Stomach (tissue), 9 donors: ENCODE data around the gene TMEM208. TPM values are rescaled to one million over a fixed set of nuclear protein-coding genes. Genes with fewer than 3 reads are reported as not detected.

ENCODE experiments used
- DNase-seq, 2 donors: peaks; one replicate each; pipeline versions ENCODE4 v3.0.0 to v3.0.0-alpha.2; 2013 to 2019
- H3K27ac ChIP-seq, 5 donors: fragments of 200-600 bp in 4 of 5; sonication (generic) in 4 of 5; one replicate each; pipeline ENCODE4 v1.5.1; 2013 to 2019; ENCODE audit warnings: mild to moderate bottlenecking in 1 of 5, moderate library complexity in 1 of 5
- H3K27me3 ChIP-seq, 3 donors: fragments of 200-600 bp; sonication (generic); one replicate each; pipeline ENCODE4 v1.5.1; 2017 to 2019; ENCODE audit warnings: mixed run types in 1 of 3
- H3K36me3 ChIP-seq, 4 donors: fragments of 200-600 bp; sonication (generic); 1 replicate in 3 of 4; 2 replicates in 1 of 4; pipeline ENCODE4 v1.5.1; 2016 to 2019
- H3K4me1 ChIP-seq, 4 donors: fragments of 200-600 bp; sonication (generic); one replicate each; pipeline ENCODE4 v1.5.1; 2016 to 2019
- H3K4me3 ChIP-seq, 4 donors: fragments of 200-600 bp; sonication (generic) in 3 of 4; one replicate each; pipeline ENCODE4 v1.5.1; 2016 to 2019; ENCODE audit warnings: mild to moderate bottlenecking in 1 of 4
- H3K9me3 ChIP-seq, 4 donors: fragments of 200-600 bp; sonication (generic); one replicate each; pipeline ENCODE4 v1.5.1; 2016 to 2019
- EP300 ChIP-seq: sonication (generic); formaldehyde crosslinking; IDR thresholded peaks from one replicate; pipeline ENCODE4 v1.6.1; 2017; ENCODE audit warnings: antibody characterized with exemption
- POLR2A ChIP-seq, 4 donors: fragments of 450-650 bp; IDR thresholded peaks; one replicate each; pipeline ENCODE4 v1.6.1; 2016; ENCODE audit warnings: antibody characterized with exemption in 4 of 4, control low read depth in 2 of 4, mild to moderate bottlenecking in 1 of 4, moderate library complexity in 1 of 4
- POLR2AphosphoS5 ChIP-seq, 3 donors: sonication (generic); formaldehyde crosslinking; IDR thresholded peaks; one replicate each; pipeline ENCODE4 v1.6.1; 2016; ENCODE audit warnings: antibody characterized with exemption in 3 of 3
- WGBS, 5 donors: extraction: QIAGEN DNeasy Blood & Tissue Kit in 3 of 5; methylation state at CpG; one replicate each; pipeline versions ENCODE4 v1.1.5 to v1.1.7; 2013 to 2018; 5-methylcytosine and 5-hydroxymethylcytosine counted together
- intact Hi-C: fragments of 100-400 bp; cut with DNase I; formaldehyde crosslinking; loops from one replicate; pipeline ENCODE4 v1.15.1; 2023; ENCODE audit warnings: low total_unique reads
- polyA plus RNA-seq, 3 donors: library from polyadenylated mRNA; stranded (reverse); fragments of 200-250 nt; gene quantifications; one replicate each; pipeline ENCODE4 v1.2.3, GENCODE V29; 2013
- total RNA-seq, 5 donors: library from RNA; depleted of rRNA; stranded (reverse); fragments of >200 nt; gene quantifications; one replicate each; pipeline versions ENCODE4 v1.1.0 to v1.2.3, GENCODE V29; 2014 to 2016
- TF ChIP-seq, protein P1 (sequence below), 7 experiments: fragments of 450-650 bp in 4 of 7; fragments of 200-600 bp in 3 of 7; sonication (generic) in 3 of 7; IDR thresholded peaks; one replicate each; pipeline ENCODE4 v1.5.1; 2016 to 2019; ENCODE audit warnings: antibody characterized with exemption in 7 of 7, control low read depth in 2 of 7, mild to moderate bottlenecking in 1 of 7
- donor health status: healthy with polysubstance abuse.
- donor health status: Bipolar disorder and iron deficiency.
- donor health status: healthy.

Gene TMEM208
- total and polyA plus RNA-seq, 8 donors: 8.7 to 141 (median 51.0) TPM

GRCh38 chr16:67256701-67257230 is 29.8 kb downstream of the TMEM208 start:
- TF ChIP-seq, protein P1, sequence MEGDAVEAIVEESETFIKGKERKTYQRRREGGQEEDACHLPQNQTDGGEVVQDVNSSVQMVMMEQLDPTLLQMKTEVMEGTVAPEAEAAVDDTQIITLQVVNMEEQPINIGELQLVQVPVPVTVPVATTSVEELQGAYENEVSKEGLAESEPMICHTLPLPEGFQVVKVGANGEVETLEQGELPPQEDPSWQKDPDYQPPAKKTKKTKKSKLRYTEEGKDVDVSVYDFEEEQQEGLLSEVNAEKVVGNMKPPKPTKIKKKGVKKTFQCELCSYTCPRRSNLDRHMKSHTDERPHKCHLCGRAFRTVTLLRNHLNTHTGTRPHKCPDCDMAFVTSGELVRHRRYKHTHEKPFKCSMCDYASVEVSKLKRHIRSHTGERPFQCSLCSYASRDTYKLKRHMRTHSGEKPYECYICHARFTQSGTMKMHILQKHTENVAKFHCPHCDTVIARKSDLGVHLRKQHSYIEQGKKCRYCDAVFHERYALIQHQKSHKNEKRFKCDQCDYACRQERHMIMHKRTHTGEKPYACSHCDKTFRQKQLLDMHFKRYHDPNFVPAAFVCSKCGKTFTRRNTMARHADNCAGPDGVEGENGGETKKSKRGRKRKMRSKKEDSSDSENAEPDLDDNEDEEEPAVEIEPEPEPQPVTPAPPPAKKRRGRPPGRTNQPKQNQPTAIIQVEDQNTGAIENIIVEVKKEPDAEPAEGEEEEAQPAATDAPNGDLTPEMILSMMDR (IDR thresholded peaks at IDR 0.05): no peak
- no peak for TF ChIP-seq EP300
- no peak for TF ChIP-seq POLR2AphosphoS5 (IDR thresholded peaks at IDR 0.05)
- no peak for TF ChIP-seq POLR2A (IDR thresholded peaks at IDR 0.05)
- no peaks in the 10 kb centered on the region for H3K4me1 ChIP-seq
- WGBS, 5 donors: 91 to 96% (median 95%) methylated on average over 10 to 11 of the region's 11 CpGs
- H3K27me3 ChIP-seq: peaks cover 0 to 12% (median 0%) of the 10 kb centered on the region in 3 donors
- intact Hi-C loops: no loop called here
- H3K27ac ChIP-seq: no peak overlapping the region
- no peaks in the 10 kb centered on the region for H3K36me3 ChIP-seq
- H3K4me3 ChIP-seq: no peak overlapping the region
- no peaks in the 10 kb centered on the region for H3K9me3 ChIP-seq
- DNase-seq: no peak

- H3K4me3 ChIP-seq: no peak overlapping the region
- TF ChIP-seq EP300: no peak
- TF ChIP-seq, protein P1 (IDR thresholded peaks at IDR 0.05): no peak
- no peak for TF ChIP-seq POLR2AphosphoS5 (IDR thresholded peaks at IDR 0.05)
- no peak for DNase-seq
- H3K4me1 ChIP-seq: no peaks in the 10 kb centered on the region
- no peaks in the 10 kb centered on the region for H3K9me3 ChIP-seq
- H3K27me3 ChIP-seq: peaks cover 0 to 5% (median 0%) of the 10 kb centered on the region in 3 donors
- 74 to 86% (median 80%) methylated on average over 3 to 4 of the region's 4 CpGs for WGBS, 5 donors
- no peak overlapping the region for H3K27ac ChIP-seq
- H3K36me3 ChIP-seq: no peaks in the 10 kb centered on the region
- intact Hi-C loops: no loop called here
Observed at GRCh38 chr16:67257486-67258160, 30.7 kb downstream of the TMEM208 start.

GRCh38 chr16:67258161-67258835 is 31.4 kb downstream of the TMEM208 start:
- DNase-seq: peak in 1 of 2 donors; percentile 35
- intact Hi-C loops: no loop called here
- WGBS, 5 donors: 82 to 90% (median 86%) methylated on average over 11 of the region's 11 CpGs
- Histone ChIP-seq H3K27ac (no peak overlapping the region), H3K27me3 (peaks cover 0 to 3% (median 0%) of the 10 kb centered on the region in 3 donors), H3K9me3 (no peaks in the 10 kb centered on the region), H3K36me3 (no peaks in the 10 kb centered on the region), H3K4me1 (no peaks in the 10 kb centered on the region), H3K4me3 (no peak overlapping the region)
- no peak for TF ChIP-seq EP300
- TF ChIP-seq, protein P1 (IDR thresholded peaks at IDR 0.05): no peak
- TF ChIP-seq POLR2AphosphoS5 (IDR thresholded peaks at IDR 0.05): no peak
- TF ChIP-seq POLR2A (IDR thresholded peaks at IDR 0.05): no peak

DNA sequence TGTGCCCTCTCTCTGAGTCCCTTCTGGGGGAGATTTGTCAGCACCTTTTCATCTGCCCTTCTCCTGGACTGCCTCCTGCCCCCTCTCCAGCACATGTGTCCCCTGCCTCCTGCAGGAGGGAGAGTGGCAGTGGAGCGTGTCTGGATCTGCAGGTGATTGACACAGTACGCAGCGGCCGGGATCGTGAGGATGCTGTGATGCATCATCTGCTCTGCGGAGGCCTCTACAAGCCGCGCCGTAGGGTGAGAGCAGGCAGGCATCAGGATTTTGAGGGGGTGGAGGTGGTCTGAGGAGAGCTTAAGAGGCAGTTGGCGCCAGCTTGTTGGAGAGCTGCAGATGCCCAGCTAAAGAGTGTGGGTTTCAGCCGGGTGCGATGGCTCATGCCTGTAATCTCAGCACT is 32.8 kb downstream of the TMEM208 start:
- intact Hi-C loops: loop anchor here (10.0 kb wide), 1 partner anchor 145 kb away; no protein-coding TSS in a partner anchor
- no peak for DNase-seq
- Histone ChIP-seq H3K27ac (no peak overlapping the region), H3K4me1 (no peaks in the 10 kb centered on the region), H3K27me3 (peaks cover 0 to 11% (median 0%) of the 10 kb centered on the region in 3 donors), H3K4me3 (no peak overlapping the region), H3K36me3 (no peaks in the 10 kb centered on the region), H3K9me3 (no peaks in the 10 kb centered on the region)
- 93 to 95% (median 93%) methylated on average over 12 of the region's 12 CpGs for WGBS, 5 donors
- no peak for TF ChIP-seq POLR2AphosphoS5 (IDR thresholded peaks at IDR 0.05)
- TF ChIP-seq POLR2A (IDR thresholded peaks at IDR 0.05): no peak
- TF ChIP-seq EP300: no peak
